Subcutaneous adipose tissue (tissue), 4 donors: Measurements from ENCODE around the gene FEV. TPM values are rescaled to one million over a fixed set of nuclear protein-coding genes. Genes with fewer than 3 reads are reported as not detected.

Source experiments
- CTCF ChIP-seq: fragments of 450-650 bp; IDR thresholded peaks from one replicate; pipeline ENCODE4 v1.5.1; 2016; ENCODE audit warnings: low read depth, mild to moderate bottlenecking, control low read depth, antibody characterized with exemption, moderate library complexity
- total RNA-seq, 4 donors: library from RNA; depleted of rRNA; stranded (reverse); fragments of >200 nt; gene quantifications; one replicate each; pipeline ENCODE4 v1.1.0, GENCODE V29; 2016

The FEV gene
- total RNA-seq, 4 donors from 2014 or later = not detected

- no peak for TF ChIP-seq CTCF
These were observed 524 bp upstream of the FEV start for GRCh38 chr2:218985325-218986091.

- no peak for TF ChIP-seq CTCF
These were observed 554 bp downstream of the FEV start for GRCh38 chr2:218984239-218985020.

- TF ChIP-seq CTCF = no peak
These were observed 1.1 kb downstream of the FEV start for GRCh38 chr2:218983934-218984238.

- TF ChIP-seq CTCF = no peak
These were observed 1.6 kb downstream of the FEV start for GRCh38 chr2:218983263-218983933.

- no peak for TF ChIP-seq CTCF
These were observed 2.3 kb downstream of the FEV start for GRCh38 chr2:218982586-218983262.

GRCh38 chr2:218981881-218982585 is 3.0 kb downstream of the FEV start:
- no peak for TF ChIP-seq CTCF
